HG03025 (cell line): Measurements from ENCODE around the gene TOLLIP.
"Not testable (repeated sequence)": the region's sequence is repeated elsewhere in the genome, so short reads cannot be mapped to it uniquely, and the experiment has no call there.

Experiments
- ATAC-seq: cut with Tn5 transposase; IDR thresholded peaks from one replicate; pipeline ENCODE4 v1.9.1; 2021; ENCODE audit warnings: mild to moderate bottlenecking, moderate library complexity; ENCODE audit not compliant: unreplicated experiment, low FRiP score

Gene TOLLIP

DNA sequence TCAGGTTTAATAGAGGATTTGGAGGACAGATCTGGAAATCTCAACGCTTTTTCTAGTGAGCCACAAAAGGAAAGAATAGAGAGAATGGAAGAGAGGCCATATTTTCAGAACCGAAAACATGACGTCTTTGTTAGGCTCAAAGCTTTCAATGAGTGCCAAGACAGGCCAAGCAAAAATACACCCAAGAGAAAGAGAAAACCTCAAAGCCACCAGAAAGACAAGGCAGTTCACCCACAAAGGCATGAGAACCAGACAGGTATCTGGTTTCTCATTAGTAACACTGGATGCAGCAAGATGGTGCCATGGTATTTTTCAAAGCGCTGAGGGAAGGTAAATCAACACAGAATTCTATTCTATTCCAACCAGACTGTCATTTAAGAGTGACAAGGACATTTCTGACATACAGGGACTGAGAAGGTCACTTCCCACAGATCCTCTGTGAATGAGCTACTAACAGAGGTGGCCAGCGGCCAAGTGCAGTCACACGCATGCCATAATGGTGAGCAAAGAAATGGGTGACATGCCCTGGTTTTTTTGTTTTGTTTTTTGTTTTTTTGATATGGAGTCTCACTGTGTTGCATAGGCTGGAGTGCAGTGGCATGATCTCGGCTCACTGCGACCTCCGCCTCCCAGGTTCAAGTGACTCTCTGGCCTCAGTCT, 41.9 kb downstream of the TOLLIP start:
- ATAC-seq, result no peak

DNA sequence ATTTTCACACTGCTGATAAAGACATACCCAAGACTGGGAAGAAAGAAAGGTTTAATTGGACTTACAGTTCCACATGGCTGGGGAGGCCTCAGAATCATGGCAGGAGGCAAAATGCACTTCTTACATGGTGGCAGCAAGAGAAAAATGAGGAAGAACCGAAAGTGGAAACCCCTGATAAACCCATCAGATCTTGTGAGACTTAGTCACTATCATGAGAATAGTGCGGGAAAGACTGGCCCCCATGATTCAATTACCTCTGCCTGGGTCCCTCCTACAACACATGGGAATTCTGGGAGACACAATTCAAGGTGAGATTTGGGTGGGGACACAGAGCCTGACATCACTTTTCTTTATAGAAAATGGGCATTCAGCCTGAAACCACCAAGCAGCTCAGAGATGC, 42.5 kb downstream of the TOLLIP start:
- not testable (repeated sequence) for ATAC-seq

DNA sequence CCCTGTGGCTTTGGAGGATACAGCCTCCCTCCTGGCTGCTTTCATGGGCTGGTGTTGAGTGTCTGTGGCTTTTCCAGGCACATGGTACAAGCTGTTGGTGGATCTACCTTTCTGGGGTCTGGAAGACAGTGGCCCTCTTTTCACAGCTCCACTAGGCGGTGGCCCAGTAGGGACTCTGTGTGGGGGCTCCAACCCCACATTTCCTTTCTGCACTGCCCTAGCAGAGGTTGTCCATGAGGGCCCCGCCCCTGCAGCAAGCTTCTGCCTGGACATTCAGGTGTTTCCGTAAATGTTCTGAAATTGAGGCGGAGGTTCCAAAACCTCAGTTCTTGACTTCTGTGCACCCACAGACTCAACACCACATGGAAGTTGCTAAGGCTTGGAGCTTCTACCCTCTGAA, 44.0 kb downstream of the TOLLIP start:
- not testable (repeated sequence) for ATAC-seq

DNA sequence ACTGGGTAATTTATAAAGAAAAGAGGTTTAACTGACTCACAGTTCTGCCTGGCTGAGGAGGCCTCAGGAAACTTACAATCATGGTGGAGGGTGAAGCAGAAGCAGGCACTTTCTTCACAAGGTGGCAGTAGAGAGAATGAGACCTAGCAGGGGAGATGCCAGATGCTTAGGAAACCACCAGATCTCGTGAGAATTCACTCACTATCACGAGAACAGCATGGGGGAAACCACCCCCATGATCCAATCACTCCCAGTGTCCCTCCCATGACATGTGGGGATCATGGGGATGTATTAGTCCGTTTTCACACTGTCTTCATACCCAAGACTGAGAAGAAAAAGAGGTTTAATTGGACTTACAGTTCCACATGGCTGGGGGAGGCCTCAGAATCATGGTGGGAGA, 45.0 kb downstream of the TOLLIP start:
- ATAC-seq, result not testable (repeated sequence)

GRCh38 chr11:1263010-1263409, 46.4 kb downstream of the TOLLIP start:
- no peak for ATAC-seq

- ATAC-seq, result no peak
These were observed 47.0 kb downstream of the TOLLIP start for GRCh38 chr11:1262172-1263006.

- ATAC-seq, result no peak
These were observed 48.0 kb downstream of the TOLLIP start for GRCh38 chr11:1261241-1262071.

DNA sequence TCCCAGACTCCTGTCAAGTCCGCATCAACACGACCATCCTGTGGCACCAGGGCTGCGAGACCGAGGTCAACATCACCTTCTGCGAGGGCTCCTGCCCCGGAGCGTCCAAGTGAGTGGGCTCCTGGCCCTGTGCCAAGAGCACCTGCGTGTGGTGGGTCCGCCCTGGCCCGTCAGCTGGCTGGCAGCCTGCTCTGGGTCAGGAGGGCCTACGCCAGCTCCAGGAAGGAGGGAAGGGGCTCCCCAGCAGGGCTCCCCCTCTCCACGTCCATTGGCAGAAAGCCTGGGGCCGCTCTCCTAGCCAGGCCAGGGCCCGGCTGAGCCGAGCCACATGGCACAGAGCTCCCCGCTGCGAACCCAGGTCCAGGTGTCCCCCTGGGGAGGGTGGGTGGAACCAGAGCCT, 48.8 kb downstream of the TOLLIP start:
- no peak for ATAC-seq

DNA sequence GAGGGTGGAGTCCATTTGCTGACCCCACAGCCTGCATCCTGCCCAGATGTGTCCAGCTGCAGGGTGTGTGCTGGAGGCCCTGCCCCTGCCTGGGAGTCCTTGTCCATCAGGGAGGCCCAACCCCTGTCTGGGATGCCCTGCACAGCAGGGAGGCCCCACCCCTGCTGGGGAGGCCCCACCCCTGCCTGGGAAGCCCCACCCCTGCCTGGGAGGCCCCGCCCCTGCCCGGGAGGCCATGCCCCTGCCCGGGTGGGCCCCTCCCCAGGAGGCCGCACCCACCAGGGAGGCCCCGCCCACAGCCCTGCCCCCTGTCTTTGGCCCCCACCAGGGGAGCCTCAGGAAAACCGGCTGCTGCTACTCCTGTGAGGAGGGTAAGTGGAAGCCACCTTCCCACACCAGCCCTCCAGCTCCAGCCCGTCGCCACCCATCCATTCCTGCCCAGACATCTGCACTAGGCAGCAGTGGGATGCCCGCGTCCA, 49.4 kb downstream of the TOLLIP start:
- no peak for ATAC-seq

- no peak for ATAC-seq
These were observed 49.9 kb downstream of the TOLLIP start for GRCh38 chr11:1259561-1259960.

DNA sequence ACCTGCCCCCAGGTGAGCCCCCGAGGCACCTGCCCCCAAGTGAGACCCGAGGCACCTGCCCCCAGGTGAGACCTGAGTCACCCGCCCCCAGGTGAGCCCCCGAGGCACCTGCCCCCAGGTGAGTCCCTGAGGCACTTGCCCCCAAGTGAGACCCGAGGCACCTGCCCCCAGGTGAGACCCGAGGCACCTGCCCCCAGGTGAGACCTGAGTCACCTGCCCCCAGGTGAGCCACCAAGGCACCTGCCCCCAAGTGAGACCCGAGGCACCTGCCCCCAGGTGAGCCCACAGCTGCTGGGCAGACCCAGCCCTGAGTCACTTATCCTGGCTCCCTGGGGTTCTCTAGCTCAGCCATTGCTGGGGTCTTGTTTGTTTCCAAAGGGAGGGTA, 50.4 kb downstream of the TOLLIP start:
- ATAC-seq, result no peak

DNA sequence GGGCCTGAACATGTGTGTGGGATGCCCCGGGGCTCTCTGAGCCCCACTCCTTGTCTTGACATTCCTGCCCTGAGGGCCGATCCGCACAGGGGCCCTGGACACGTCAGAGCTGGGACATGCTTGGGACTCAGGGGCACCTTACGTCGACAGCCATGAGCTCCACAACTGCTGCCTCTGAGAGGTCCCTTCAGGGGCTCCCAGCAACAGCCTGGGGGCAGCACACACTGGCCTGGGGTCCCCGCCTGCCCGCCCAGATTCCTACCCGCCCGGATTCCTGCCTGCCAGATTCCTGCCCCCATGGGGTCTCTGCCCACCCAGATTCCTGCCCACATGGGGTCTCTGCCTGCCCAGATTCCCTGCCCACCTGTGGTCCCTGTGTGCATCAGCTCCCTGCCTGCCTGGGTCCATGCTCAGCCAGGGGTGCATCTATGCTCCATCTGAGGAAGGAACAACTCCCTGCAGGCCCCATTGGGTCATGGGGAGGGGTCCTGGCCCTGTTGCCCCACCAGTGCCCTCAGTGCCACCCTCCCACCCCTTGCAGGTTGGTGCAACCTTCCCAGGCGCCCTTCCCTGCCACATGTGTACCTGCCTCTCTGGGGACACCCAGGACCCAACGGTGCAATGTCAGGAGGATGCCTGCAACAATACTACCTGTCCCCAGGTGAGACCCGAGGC, 50.9 kb downstream of the TOLLIP start:
- ATAC-seq, result no peak

DNA sequence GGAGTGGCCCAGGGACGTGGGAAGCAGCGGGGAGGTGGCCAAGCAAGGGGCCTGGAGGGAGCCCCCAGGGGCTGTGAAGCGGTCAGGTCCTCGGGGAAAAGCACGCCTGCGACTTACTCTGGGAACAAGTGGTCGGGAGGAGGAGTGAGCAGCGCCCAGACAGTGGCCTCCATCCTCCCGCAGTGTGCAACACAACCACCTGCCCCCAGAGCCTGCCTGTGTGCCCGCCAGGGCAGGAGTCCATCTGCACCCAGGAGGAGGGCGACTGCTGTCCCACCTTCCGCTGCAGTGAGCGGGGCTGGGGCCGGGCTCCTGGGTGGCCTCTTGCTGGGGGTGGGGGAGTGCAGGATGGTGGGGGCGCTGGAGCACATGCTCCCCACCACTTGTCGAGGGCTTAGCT, 51.5 kb downstream of the TOLLIP start:
- ATAC-seq, result no peak

- no peak for ATAC-seq
These were observed 52.1 kb downstream of the TOLLIP start for GRCh38 chr11:1257366-1257765.

GRCh38 chr11:1256257-1257045, 53.0 kb downstream of the TOLLIP start:
- ATAC-seq, result no peak

GRCh38 chr11:1255151-1255550, 54.3 kb downstream of the TOLLIP start:
- ATAC-seq, result no peak

DNA sequence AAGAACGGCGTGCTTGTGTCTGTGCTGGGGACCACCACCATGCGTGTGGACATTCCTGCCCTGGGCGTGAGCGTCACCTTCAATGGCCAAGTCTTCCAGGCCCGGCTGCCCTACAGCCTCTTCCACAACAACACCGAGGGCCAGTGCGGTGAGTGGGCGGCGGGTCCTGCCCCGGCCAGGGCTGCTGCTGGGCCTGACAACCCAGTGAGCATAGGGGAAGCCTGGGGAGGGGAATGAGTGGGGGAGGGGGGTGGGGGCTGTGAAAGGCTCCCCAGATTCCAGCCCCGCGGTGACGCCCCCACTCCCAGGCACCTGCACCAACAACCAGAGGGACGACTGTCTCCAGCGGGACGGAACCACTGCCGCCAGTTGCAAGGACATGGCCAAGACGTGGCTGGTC, 54.7 kb downstream of the TOLLIP start:
- no peak for ATAC-seq

- ATAC-seq, result no peak
These were observed 55.3 kb downstream of the TOLLIP start for GRCh38 chr11:1254086-1254648.

DNA sequence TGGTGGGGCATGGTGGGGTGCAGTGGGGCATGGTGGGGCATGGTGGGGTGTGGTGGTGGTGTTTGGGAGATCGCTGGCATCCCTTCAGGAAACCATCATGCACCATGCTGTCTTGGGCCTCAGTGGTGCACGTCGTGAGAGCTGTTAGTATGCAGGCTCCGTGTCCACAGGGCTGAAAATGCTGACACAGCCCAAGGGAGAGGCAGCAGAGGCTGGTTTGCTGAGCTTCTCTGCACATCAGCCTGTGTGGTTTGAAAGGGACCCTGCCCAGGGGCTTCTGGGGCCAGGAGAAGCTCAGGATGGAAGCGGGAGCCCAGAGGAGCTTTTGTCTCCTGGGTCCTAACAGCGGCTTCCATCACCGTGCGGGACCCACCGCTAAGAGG, 56.3 kb downstream of the TOLLIP start:
- no peak for ATAC-seq
